C4-2B (cell line): Measurements from ENCODE around the gene BCR.

Source experiments
- H3K27ac ChIP-seq: fragments of 450-650 bp; 2 replicates; pipeline ENCODE4 v1.5.1; 2017
- CTCF ChIP-seq: fragments of 450-650 bp; conservative IDR thresholded peaks from 2 replicates; pipeline ENCODE4 v1.5.1; 2017; ENCODE audit warnings: mild to moderate bottlenecking
- ZFX ChIP-seq: fragments of 450-650 bp; IDR thresholded peaks from 2 replicates; pipeline ENCODE4 v1.6.1; 2017

Gene BCR

GRCh38 chr22:23253475-23254055 lies 73.3 kb downstream of the BCR start:
- no peak overlapping the region for H3K27ac ChIP-seq
- TF ChIP-seq ZFX: no peak
- no peak for TF ChIP-seq CTCF

GRCh38 chr22:23255506-23256170 lies 75.3 kb downstream of the BCR start:
- no peak overlapping the region for H3K27ac ChIP-seq
- no peak for TF ChIP-seq CTCF
- TF ChIP-seq ZFX: no peak

DNA sequence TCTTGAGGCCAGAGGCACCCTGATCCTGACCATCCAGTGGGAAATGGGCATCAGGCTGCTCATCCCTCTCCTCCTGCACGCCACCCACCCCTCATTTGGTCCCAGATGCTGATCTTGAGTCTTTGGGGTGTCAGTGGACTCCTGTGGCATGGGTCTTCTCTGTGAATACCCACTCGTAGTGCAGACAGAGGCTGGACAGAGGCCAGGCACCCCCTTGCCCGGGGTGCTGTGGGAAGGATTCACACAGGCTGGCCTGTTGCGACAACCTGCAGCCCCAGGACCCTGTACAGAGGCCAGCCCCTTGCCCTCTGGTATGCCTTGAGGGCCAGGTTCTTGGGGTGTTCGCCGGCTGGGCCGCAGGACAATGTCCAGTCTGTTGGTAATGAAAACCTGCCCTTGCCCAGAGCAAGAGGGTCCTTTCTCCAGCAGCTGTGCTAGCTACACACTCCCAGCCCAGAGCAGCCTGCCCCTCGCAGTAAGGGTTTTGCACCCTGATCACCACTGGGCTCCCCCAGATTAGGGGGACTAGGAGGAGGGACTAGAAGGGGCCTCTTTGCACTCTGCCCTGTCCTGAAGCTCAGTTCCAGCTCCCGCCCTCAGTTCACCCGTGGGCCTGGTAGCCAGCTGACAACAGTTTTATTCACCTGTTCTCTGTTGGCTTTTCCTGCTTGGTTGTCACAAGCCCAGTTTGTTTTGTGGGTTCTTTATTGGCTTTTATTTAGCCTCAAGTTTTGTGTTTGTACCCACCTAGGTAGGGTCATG lies 76.0 kb downstream of the BCR start:
- TF ChIP-seq CTCF (no peak), ZFX (no peak)
- H3K27ac ChIP-seq: no peak overlapping the region

DNA sequence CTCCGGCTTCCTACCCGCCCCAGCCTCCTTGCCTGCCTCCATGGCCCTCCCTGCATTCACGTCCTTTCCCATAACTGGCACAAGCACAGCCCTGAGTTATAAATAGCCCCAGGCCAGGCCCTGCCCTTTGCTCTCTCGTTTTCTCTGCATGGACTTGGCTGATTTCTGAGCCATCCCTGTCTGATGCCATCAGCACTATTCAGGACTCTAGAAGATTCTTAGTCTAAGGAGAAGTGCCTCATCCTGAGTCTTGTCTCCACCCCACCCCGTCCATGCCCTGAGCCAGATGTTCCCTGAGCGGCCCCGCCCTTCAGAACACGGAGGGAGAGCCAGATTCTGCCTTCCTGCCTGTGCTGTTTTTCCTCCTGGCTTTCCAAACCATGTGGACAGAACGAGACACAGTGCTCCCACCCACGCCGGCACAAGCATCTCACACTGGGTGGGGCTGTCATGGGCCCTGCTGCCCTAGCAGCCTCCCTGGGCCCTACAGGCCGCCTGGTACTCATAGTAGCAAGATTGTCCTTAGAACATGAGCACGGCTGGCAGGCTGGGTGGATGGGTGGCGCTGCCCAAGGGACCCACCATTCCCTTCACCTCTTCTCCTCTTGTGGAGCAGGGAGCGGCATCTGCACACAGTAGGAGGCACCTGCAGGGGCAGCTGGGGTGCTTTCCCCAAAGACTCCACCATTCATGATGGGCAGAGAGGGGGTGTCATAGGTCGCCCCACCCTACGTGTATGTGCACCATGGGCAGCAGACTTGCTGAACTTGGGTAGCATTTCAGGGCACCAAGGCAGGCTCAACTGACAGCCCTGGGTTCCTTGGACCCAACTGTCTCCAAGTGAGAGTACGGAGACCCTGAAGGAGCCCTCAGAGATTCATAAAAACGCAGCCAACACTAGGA lies 76.9 kb downstream of the BCR start:
- H3K27ac ChIP-seq: no peak overlapping the region
- no peak for TF ChIP-seq ZFX
- TF ChIP-seq CTCF: no peak

DNA sequence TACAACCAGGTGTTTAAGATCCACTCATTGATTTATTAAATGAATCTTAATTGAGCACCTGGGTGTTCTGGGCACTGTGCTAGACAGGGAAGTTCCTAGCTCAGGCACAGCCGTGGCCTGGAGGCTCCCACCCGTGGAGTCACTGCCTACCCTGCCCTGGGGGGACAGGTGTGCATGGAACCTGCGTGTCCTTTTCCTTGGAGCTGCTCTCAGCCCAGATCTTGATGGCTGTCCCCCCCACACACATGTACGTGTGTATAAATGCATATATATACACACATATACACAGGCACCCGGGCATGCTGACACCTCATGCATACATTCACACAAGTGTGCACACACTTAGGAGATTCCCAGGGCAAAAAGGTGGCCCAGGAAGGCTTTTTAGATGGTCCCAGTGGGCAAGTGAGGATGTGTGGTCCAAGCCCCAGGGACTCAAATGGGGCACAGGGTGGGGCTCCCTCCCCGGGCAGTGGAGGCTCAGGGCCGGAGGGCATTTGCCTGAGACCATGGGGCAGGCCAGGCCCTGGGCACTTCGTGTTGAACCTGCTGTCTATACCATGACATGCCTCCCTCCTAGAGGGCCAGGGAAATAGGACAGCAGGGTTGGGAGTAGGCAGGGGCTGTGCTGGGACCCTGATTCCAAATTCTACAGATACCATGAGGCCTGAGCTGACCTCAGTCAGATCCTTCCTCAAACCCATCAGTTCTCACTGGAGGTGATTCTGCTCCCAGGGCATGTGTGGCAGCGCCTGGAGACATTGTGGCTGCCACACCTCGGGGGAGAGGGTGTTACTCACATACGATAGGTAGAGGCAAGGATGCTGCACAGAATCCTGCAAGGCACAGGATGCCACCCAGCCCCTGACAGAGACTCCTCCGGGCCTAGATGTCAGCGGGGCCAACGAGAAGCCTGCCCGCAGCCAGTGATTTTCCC lies 77.8 kb downstream of the BCR start:
- H3K27ac ChIP-seq: no peak overlapping the region
- TF ChIP-seq ZFX (no peak), CTCF (no peak)

DNA sequence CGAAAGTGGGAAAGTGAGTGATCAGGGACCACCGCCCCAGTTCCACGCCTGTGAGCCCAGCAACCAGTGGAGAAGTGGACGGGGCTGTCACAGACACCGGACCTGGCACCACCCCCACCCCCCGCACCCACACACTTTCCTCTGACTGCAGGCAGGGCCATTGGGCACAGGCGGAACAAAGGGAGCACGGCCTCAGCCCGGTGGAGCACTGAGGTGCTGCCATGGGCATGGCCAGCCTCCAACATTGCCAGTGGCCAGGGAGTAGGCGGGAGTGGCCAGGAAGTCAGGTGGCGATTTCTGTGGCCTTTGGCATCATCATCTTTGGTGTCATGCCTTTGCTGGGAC lies 78.5 kb downstream of the BCR start:
- TF ChIP-seq CTCF (no peak), ZFX (no peak)
- no peak overlapping the region for H3K27ac ChIP-seq
